SU-DHL-6 (cell line): ENCODE data around the gene DACH2.

ENCODE experiments used
- H2AFZ ChIP-seq: fragments of 200-600 bp; sonication (generic); 2 replicates; pipeline ENCODE4 v1.6.1; 2014; ENCODE audit warnings: low read depth, mild to moderate bottlenecking, moderate library complexity, mixed read lengths, antibody characterized with exemption, low read length; ENCODE audit not compliant: severe bottlenecking
- H3F3A ChIP-seq: fragments of 200-600 bp; shearing (Covaris generic); 2 replicates; pipeline ENCODE4 v1.6.0; 2016; ENCODE audit warnings: antibody characterized with exemption, mild to moderate bottlenecking; ENCODE audit not compliant: insufficient read depth
- H3K27ac ChIP-seq: fragments of 200-600 bp; sonication (generic); 2 replicates; pipeline ENCODE4 v1.5.1; 2016; ENCODE audit warnings: low read depth, mild to moderate bottlenecking, low read length, moderate library complexity, mixed read lengths
- H3K27me3 ChIP-seq: fragments of 200-600 bp; sonication (generic), shearing (Covaris generic); 2 replicates; pipeline ENCODE4 v1.6.0; 2014; ENCODE audit warnings: mild to moderate bottlenecking, low read length
- H3K36me3 ChIP-seq: fragments of 200-600 bp; sonication (generic); 2 replicates; pipeline ENCODE4 v1.6.1; 2014; ENCODE audit warnings: mild to moderate bottlenecking, low read length, mixed read lengths
- H3K4me2 ChIP-seq: fragments of 300-600, 200-600 bp; shearing (Covaris generic), sonication (generic); 2 replicates; pipeline ENCODE4 v1.6.0; 2014; ENCODE audit warnings: low read length, low read depth, mild to moderate bottlenecking; ENCODE audit not compliant: poor library complexity, severe bottlenecking
- H3K4me3 ChIP-seq: fragments of 200-600 bp; sonication (generic); 2 replicates; pipeline ENCODE4 v1.5.1; 2014; ENCODE audit warnings: antibody characterized with exemption, low read length, mild to moderate bottlenecking, mixed read lengths; ENCODE audit not compliant: insufficient read depth, poor library complexity, severe bottlenecking
- H3K79me2 ChIP-seq: fragments of 200-600 bp; sonication (generic); 2 replicates; pipeline ENCODE4 v1.6.1; 2014; ENCODE audit warnings: mild to moderate bottlenecking, low read length, moderate library complexity; ENCODE audit not compliant: insufficient read depth
- H3K9ac ChIP-seq: fragments of 200-600 bp; sonication (generic); 2 replicates; pipeline ENCODE4 v1.7.0; 2014; ENCODE audit warnings: mild to moderate bottlenecking, low read length
- H3K9me2 ChIP-seq: fragments of 200-600 bp; sonication (generic); replicated peaks from 2 replicates; pipeline ENCODE4 v1.6.1; 2014; ENCODE audit warnings: low read length; ENCODE audit not compliant: insufficient read depth
- H3K9me3 ChIP-seq: fragments of 200-600 bp; sonication (generic); 2 replicates; pipeline ENCODE4 v1.6.1; 2014; ENCODE audit warnings: low read length, mixed read lengths; ENCODE audit not compliant: insufficient read depth
- H4K20me1 ChIP-seq: fragments of 200-600 bp; sonication (generic); 2 replicates; pipeline ENCODE4 v1.6.1; 2014; ENCODE audit warnings: low read depth, mild to moderate bottlenecking, antibody characterized with exemption, low read length, moderate library complexity, mixed read lengths
- EZH2phosphoT487 ChIP-seq: fragments of 200-600 bp; sonication (generic), shearing (Covaris generic); conservative IDR thresholded peaks from 2 replicates; pipeline ENCODE4 v1.6.1; 2018; ENCODE audit warnings: mild to moderate bottlenecking, antibody characterized with exemption, low read length, moderate library complexity, mixed read lengths
- TF ChIP-seq, protein P1 (sequence below): fragments of 200-600 bp; sonication (generic); IDR thresholded peaks from one replicate; pipeline ENCODE4 v1.5.1; 2017; ENCODE audit warnings: antibody characterized with exemption, mild to moderate bottlenecking, low read length, moderate library complexity; ENCODE audit not compliant: insufficient read depth, poor library complexity, severe bottlenecking

DACH2 gene

DNA sequence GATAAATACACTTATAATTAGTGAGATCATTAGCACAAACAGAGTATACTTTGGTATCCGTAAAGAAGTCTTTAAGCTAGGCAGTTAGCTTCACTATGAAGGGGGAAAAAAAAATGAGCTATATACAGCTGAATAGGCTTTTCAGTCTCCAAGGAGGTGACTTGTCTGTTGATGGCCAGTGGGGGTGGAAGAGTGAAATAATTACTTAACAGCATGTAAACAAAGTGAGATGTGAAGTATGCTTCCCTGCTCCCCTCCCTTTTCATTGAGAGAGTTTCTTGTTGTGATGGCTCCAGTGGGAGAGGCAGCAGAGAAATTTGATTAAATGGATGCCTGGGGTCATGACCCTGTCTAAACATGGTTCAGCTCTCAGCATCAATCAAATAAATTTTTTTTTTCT is 180.9 kb downstream of the DACH2 start:
- no peaks in the 10 kb centered on the region for H3F3A ChIP-seq
- no peak overlapping the region for H2AFZ ChIP-seq
- H3K4me3 ChIP-seq: no peak overlapping the region
- no peaks in the 10 kb centered on the region for H3K79me2 ChIP-seq
- H3K9ac ChIP-seq: no peak overlapping the region
- no peak overlapping the region for H3K27ac ChIP-seq
- TF ChIP-seq EZH2phosphoT487: no peak
- TF ChIP-seq, protein P1, sequence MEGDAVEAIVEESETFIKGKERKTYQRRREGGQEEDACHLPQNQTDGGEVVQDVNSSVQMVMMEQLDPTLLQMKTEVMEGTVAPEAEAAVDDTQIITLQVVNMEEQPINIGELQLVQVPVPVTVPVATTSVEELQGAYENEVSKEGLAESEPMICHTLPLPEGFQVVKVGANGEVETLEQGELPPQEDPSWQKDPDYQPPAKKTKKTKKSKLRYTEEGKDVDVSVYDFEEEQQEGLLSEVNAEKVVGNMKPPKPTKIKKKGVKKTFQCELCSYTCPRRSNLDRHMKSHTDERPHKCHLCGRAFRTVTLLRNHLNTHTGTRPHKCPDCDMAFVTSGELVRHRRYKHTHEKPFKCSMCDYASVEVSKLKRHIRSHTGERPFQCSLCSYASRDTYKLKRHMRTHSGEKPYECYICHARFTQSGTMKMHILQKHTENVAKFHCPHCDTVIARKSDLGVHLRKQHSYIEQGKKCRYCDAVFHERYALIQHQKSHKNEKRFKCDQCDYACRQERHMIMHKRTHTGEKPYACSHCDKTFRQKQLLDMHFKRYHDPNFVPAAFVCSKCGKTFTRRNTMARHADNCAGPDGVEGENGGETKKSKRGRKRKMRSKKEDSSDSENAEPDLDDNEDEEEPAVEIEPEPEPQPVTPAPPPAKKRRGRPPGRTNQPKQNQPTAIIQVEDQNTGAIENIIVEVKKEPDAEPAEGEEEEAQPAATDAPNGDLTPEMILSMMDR: no peak
- no peaks in the 10 kb centered on the region for H3K9me3 ChIP-seq
- H3K27me3 ChIP-seq: no peaks in the 10 kb centered on the region
- no peaks in the 10 kb centered on the region for H4K20me1 ChIP-seq
- no peak overlapping the region for H3K4me2 ChIP-seq
- no peaks in the 10 kb centered on the region for H3K9me2 ChIP-seq
- H3K36me3 ChIP-seq: no peaks in the 10 kb centered on the region

DNA sequence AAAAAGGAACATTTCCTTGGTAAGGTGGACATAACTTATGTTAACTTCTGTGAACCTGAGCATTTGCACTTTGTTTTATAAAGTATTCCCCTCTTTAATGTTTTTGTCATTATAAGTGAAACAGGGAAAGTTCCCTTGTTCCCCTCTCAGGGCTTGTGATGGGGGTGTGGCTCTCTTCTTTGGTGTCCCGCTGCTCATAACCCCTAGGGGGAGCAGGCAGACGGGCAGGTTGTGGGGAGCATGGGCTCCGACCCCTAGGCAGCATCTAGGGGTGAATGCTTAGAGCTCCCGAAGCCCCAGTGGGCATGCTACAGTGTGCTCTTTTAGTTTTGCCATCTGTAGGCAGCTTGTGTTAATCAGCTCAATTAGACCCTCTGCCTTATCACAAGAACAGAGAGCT is 200.4 kb downstream of the DACH2 start:
- no peaks in the 10 kb centered on the region for H3K9me2 ChIP-seq
- no peak for TF ChIP-seq EZH2phosphoT487
- TF ChIP-seq, protein P1: no peak
- H3F3A ChIP-seq: no peaks in the 10 kb centered on the region

DNA sequence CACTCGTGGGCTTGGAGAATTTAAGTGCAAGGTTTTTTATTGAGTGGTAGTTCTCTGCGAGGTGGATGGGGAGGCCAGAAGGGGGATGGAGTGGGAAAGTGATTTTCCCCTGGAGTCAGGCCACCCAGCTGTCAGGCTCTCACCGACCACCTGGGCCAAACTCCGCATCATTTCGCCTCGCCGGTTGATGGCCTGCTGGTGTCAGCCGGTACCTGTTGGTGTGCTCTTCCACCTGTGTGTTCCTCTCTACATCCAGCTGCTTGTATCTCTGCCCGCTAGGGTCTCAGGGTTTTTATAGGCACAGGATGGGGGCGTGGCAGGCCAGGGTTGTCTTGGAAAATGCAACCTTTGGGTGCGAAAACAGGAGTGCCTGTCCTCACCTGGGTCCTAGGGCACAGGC is 200.9 kb downstream of the DACH2 start:
- Histone ChIP-seq H3K79me2 (no peaks in the 10 kb centered on the region), H3K36me3 (no peaks in the 10 kb centered on the region), H3K27ac (no peak overlapping the region), H3K4me2 (no peak overlapping the region), H4K20me1 (no peaks in the 10 kb centered on the region), H3K4me3 (no peak overlapping the region), H3K9me3 (no peaks in the 10 kb centered on the region), H3K9ac (no peak overlapping the region), H3K27me3 (no peaks in the 10 kb centered on the region), H3F3A (no peaks in the 10 kb centered on the region), H3K9me2 (no peaks in the 10 kb centered on the region), H2AFZ (no peak overlapping the region)
- TF ChIP-seq EZH2phosphoT487: no peak
- TF ChIP-seq, protein P1: no peak

More for the DNA sequence above, 200.4 kb downstream of the DACH2 start:
- no peak overlapping the region for H3K4me2 ChIP-seq
- H3K9ac ChIP-seq: no peak overlapping the region
- no peaks in the 10 kb centered on the region for H3K9me3 ChIP-seq
- no peaks in the 10 kb centered on the region for H3K36me3 ChIP-seq
- no peaks in the 10 kb centered on the region for H4K20me1 ChIP-seq
- H3K4me3 ChIP-seq: no peak overlapping the region
- no peak overlapping the region for H2AFZ ChIP-seq
- H3K79me2 ChIP-seq: no peaks in the 10 kb centered on the region
- H3K27ac ChIP-seq: no peak overlapping the region
- H3K27me3 ChIP-seq: no peaks in the 10 kb centered on the region
